Iris pigment epithelial cell (primary cell): ENCODE data around the gene NEUROD1.

Experiments
- DNase-seq: peaks from one replicate; pipeline ENCODE4 v3.0.0-alpha.2; 2011; ENCODE audit warnings: low read depth

Gene NEUROD1

GRCh38 chr2:181680937-181681811 is 857 bp upstream of the NEUROD1 start:
- no peak for DNase-seq

GRCh38 chr2:181679544-181679979 is 755 bp downstream of the NEUROD1 start:
- DNase-seq = no peak

GRCh38 chr2:181678861-181679543 is 1.3 kb downstream of the NEUROD1 start:
- no peak for DNase-seq

GRCh38 chr2:181677912-181678586 is 2.3 kb downstream of the NEUROD1 start:
- DNase-seq = peak; percentile 71

- DNase-seq = no peak
Measured at GRCh38 chr2:181675254-181675653, 5.1 kb downstream of the NEUROD1 start.

GRCh38 chr2:181674461-181674860 is 5.9 kb downstream of the NEUROD1 start:
- DNase-seq = no peak

- DNase-seq = no peak
Measured at GRCh38 chr2:181673173-181673572, 7.1 kb downstream of the NEUROD1 start.

- no peak for DNase-seq
Measured at GRCh38 chr2:181672255-181673008, 7.9 kb downstream of the NEUROD1 start.

GRCh38 chr2:181670632-181671031 is 9.7 kb downstream of the NEUROD1 start:
- DNase-seq = no peak

- no peak for DNase-seq
Measured at GRCh38 chr2:181667234-181667633, 13.1 kb downstream of the NEUROD1 start.

GRCh38 chr2:181662287-181662686 is 18.0 kb downstream of the NEUROD1 start:
- DNase-seq = no peak

GRCh38 chr2:181660181-181660580 is 20.1 kb downstream of the NEUROD1 start:
- DNase-seq = no peak

GRCh38 chr2:181658444-181658843 is 21.9 kb downstream of the NEUROD1 start:
- DNase-seq = no peak

GRCh38 chr2:181657379-181657778 is 22.9 kb downstream of the NEUROD1 start:
- no peak for DNase-seq

GRCh38 chr2:181656450-181657291 is 23.6 kb downstream of the NEUROD1 start, which contains the start of gene CERKL:
CERKL (minus strand) TSS chr2:181657105; CDS start chr2:181657006, 99 bp downstream.
- DNase-seq = peak; percentile 8

- DNase-seq = no peak
Measured at GRCh38 chr2:181655519-181655918, 24.8 kb downstream of the NEUROD1 start.

GRCh38 chr2:181649436-181649979 is 30.8 kb downstream of the NEUROD1 start:
- DNase-seq = no peak

GRCh38 chr2:181648478-181649155 is 31.7 kb downstream of the NEUROD1 start:
- no peak for DNase-seq

GRCh38 chr2:181646415-181646987 is 33.8 kb downstream of the NEUROD1 start:
- DNase-seq = no peak

- no peak for DNase-seq
Measured at GRCh38 chr2:181643151-181643550, 37.2 kb downstream of the NEUROD1 start.
